ENCODE data around the gene ITPR3.

DNA sequence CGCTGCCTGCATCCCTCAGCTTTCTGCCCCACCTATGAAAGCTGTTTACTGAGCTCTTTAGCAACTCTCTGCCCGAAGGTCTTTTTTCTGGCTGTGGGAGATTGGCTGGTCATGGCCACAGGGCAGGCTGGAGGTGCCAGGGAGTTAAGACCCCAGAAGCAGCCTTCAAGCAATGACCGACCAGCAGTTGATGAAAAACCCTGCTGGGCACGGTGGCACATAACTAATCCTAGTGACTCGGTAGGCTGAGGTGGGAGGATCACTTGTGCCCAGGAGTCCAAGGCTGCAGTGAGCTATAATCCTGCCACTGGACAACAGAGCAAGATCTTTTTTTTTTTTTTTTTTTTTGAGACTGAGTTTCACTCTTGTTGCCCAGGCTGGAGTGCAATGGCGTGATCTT is 20.4 kb upstream of the ITPR3 start:
- TF ChIP-seq, protein P1, sequence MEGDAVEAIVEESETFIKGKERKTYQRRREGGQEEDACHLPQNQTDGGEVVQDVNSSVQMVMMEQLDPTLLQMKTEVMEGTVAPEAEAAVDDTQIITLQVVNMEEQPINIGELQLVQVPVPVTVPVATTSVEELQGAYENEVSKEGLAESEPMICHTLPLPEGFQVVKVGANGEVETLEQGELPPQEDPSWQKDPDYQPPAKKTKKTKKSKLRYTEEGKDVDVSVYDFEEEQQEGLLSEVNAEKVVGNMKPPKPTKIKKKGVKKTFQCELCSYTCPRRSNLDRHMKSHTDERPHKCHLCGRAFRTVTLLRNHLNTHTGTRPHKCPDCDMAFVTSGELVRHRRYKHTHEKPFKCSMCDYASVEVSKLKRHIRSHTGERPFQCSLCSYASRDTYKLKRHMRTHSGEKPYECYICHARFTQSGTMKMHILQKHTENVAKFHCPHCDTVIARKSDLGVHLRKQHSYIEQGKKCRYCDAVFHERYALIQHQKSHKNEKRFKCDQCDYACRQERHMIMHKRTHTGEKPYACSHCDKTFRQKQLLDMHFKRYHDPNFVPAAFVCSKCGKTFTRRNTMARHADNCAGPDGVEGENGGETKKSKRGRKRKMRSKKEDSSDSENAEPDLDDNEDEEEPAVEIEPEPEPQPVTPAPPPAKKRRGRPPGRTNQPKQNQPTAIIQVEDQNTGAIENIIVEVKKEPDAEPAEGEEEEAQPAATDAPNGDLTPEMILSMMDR (IDR thresholded peaks at IDR 0.05; ENCODE audit: insufficient read depth, low read depth, low read length): no peak
- no peak for TF ChIP-seq EZH2 (IDR thresholded peaks at IDR 0.05; ENCODE audit: insufficient read depth, low read length)
